H1 (cell line): ENCODE results near the gene KLF9. TPM values are rescaled to one million over a fixed set of nuclear protein-coding genes. Genes with fewer than 3 reads are reported as not detected.

Experiments used
- CTCF ChIA-PET: fragments of 300-600 bp; sonication (Branson Sonifier 250); formaldehyde crosslinking; loops from one replicate; lab custom pipeline; 2021; ENCODE audit not compliant: partially characterized antibody; lab: Charles Lee
- POLR2A ChIA-PET: fragments of 300-600 bp; sonication (Branson Sonifier 250); formaldehyde crosslinking; loops from one replicate; lab custom pipeline; 2021; ENCODE audit warnings: inconsistent platforms; ENCODE audit not compliant: partially characterized antibody; lab: Charles Lee
- DNase-seq, 2 experiments: peaks; one replicate each; pipeline versions ENCODE4 v3.0.0 to v3.0.0-alpha.2; 2010 to 2022; ENCODE audit warnings: low spot score in 2 of 2, low read depth in 1 of 2, mixed read lengths in 1 of 2
- FAIRE-seq: peaks from 2 replicates; lab custom pipeline; 2011; peaks lifted over from hg19 to GRCh38; lab: Jason Lieb, UNC
- H2AFZ ChIP-seq: 2 replicates; pipeline ENCODE4 v1.8.1; 2012; ENCODE audit warnings: low read length, inconsistent platforms
- H2AK5ac ChIP-seq: 2 replicates; pipeline ENCODE4 v1.6.1; 2013; ENCODE audit warnings: low read depth, low read length
- H2BK120ac ChIP-seq: replicated peaks from 2 replicates; pipeline ENCODE3; 2013; ENCODE audit warnings: low read depth, low read length, inconsistent platforms
- H2BK12ac ChIP-seq: 2 replicates; pipeline ENCODE4 v1.6.1; 2013; ENCODE audit warnings: low read depth, low read length
- H2BK15ac ChIP-seq: 2 replicates; pipeline ENCODE4 v1.6.1; 2013; ENCODE audit warnings: low read length
- H2BK20ac ChIP-seq: 2 replicates; pipeline ENCODE4 v1.6.1; 2013; ENCODE audit warnings: low read length
- H2BK5ac ChIP-seq: 2 replicates; pipeline ENCODE4 v1.6.1; 2013; ENCODE audit warnings: low read depth, low read length
- H3K14ac ChIP-seq: 2 replicates; pipeline ENCODE4 v1.6.1; 2013; ENCODE audit warnings: inconsistent platforms; ENCODE audit not compliant: insufficient read length
- H3K18ac ChIP-seq: 2 replicates; pipeline ENCODE4 v1.6.1; 2013; ENCODE audit warnings: low read length; ENCODE audit errors: extremely low read depth
- H3K23ac ChIP-seq: 2 replicates; pipeline ENCODE4 v1.6.1; 2013; ENCODE audit warnings: inconsistent platforms; ENCODE audit not compliant: insufficient read length
- H3K23me2 ChIP-seq: 2 replicates; pipeline ENCODE4 v1.6.1; 2013; ENCODE audit warnings: low read depth, low read length
- H3K27ac ChIP-seq: 2 replicates; pipeline ENCODE4 v1.6.1; 2011; ENCODE audit warnings: low read depth, low read length, inconsistent platforms
- H3K27me3 ChIP-seq, 4 experiments: replicated peaks in 1 of 4; 1 replicate in 1 of 4; 2 replicates in 3 of 4; pipeline versions ENCODE4 v1.6.1 to v1.8.1; 2011 to 2013; ENCODE audit warnings: low read length in 3 of 4, mild to moderate bottlenecking in 3 of 4, inconsistent platforms in 2 of 4, mixed read lengths in 2 of 4, moderate library complexity in 1 of 4; ENCODE audit not compliant: control insufficient read depth in 3 of 4, insufficient read depth in 3 of 4; ENCODE audit errors: extremely low read depth in 1 of 4
- H3K36me3 ChIP-seq, 4 experiments: 2 replicates each; pipeline versions ENCODE4 v1.6.1 to v1.8.1; 2011 to 2013; ENCODE audit warnings: mild to moderate bottlenecking in 4 of 4, low read length in 3 of 4, moderate library complexity in 2 of 4, control low read depth in 1 of 4, inconsistent platforms in 1 of 4; ENCODE audit not compliant: insufficient read depth in 4 of 4, control insufficient read depth in 2 of 4
- H3K4ac ChIP-seq: replicated peaks from 2 replicates; pipeline ENCODE3; 2013; ENCODE audit warnings: low read length, low read depth, mixed read lengths, inconsistent platforms; ENCODE audit not compliant: insufficient read length
- H3K4me1 ChIP-seq, 4 experiments: replicated peaks in 1 of 4; 1 replicate in 1 of 4; 2 replicates in 3 of 4; pipeline versions ENCODE4 v1.6.1 to v1.8.1; 2011 to 2013; ENCODE audit warnings: low read length in 3 of 4, inconsistent platforms in 2 of 4, mixed read lengths in 1 of 4; ENCODE audit not compliant: insufficient read depth in 4 of 4, control insufficient read depth in 3 of 4
- H3K4me2 ChIP-seq, 2 experiments: 2 replicates each; pipeline versions ENCODE4 v1.6.1 to v1.8.1; 2011 to 2013; ENCODE audit warnings: low read depth in 2 of 2, low read length in 2 of 2, control low read depth in 1 of 2, inconsistent platforms in 1 of 2, mild to moderate bottlenecking in 1 of 2; ENCODE audit not compliant: insufficient read depth in 1 of 2
- H3K4me3 ChIP-seq, 4 experiments: fragments of 200-600, 300-600 bp in 1 of 4; sonication (generic), shearing (Covaris generic), sonication (Bioruptor Twin) in 1 of 4; 2 replicates each; pipeline versions ENCODE4 v1.5.1 to v1.8.1; 2011 to 2016; ENCODE audit warnings: low read length in 4 of 4, low read depth in 3 of 4, control low read depth in 2 of 4, inconsistent platforms in 2 of 4, mild to moderate bottlenecking in 2 of 4, mixed read lengths in 1 of 4, moderate library complexity in 1 of 4; ENCODE audit not compliant: insufficient read depth in 2 of 4; ENCODE audit errors: extremely low read depth in 1 of 4
- H3K56ac ChIP-seq: replicated peaks from 2 replicates; pipeline ENCODE3; 2013; ENCODE audit warnings: low read depth, mild to moderate bottlenecking, mixed read lengths, low read length, inconsistent platforms; ENCODE audit not compliant: insufficient read length
- H3K79me1 ChIP-seq: 2 replicates; pipeline ENCODE4 v1.6.1; 2013; ENCODE audit warnings: low read depth, low read length, control low read depth
- H3K79me2 ChIP-seq, 2 experiments: 2 replicates each; pipeline versions ENCODE4 v1.6.1 to v1.8.1; 2012 to 2013; ENCODE audit warnings: low read length in 2 of 2, mild to moderate bottlenecking in 2 of 2, inconsistent platforms in 1 of 2; ENCODE audit not compliant: insufficient read depth in 2 of 2, control insufficient read depth in 1 of 2
- H3K9ac ChIP-seq, 4 experiments: replicated peaks in 1 of 4; 1 replicate in 1 of 4; 2 replicates in 3 of 4; pipeline versions ENCODE4 v1.6.1 to v1.8.1; 2011 to 2013; ENCODE audit warnings: low read depth in 3 of 4, low read length in 3 of 4, control low read depth in 2 of 4, mild to moderate bottlenecking in 2 of 4, moderate library complexity in 2 of 4, inconsistent platforms in 1 of 4; ENCODE audit errors: extremely low read depth in 1 of 4
- H3K9me3 ChIP-seq, 2 experiments: 2 replicates each; pipeline versions ENCODE4 v1.6.1 to v1.8.1; 2012 to 2013; ENCODE audit warnings: mild to moderate bottlenecking in 2 of 2, moderate library complexity in 2 of 2, control low read depth in 1 of 2, inconsistent platforms in 1 of 2, low read depth in 1 of 2, low read length in 1 of 2, mixed read lengths in 1 of 2; ENCODE audit not compliant: insufficient read depth in 2 of 2
- H4K20me1 ChIP-seq, 2 experiments: replicated peaks in 1 of 2; 2 replicates each; pipeline versions ENCODE3 to v1.8.1; 2011 to 2013; ENCODE audit warnings: inconsistent platforms in 2 of 2, low read length in 2 of 2, mild to moderate bottlenecking in 1 of 2; ENCODE audit not compliant: insufficient read depth in 2 of 2, control insufficient read depth in 1 of 2
- H4K5ac ChIP-seq: 2 replicates; pipeline ENCODE4 v1.6.1; 2013; ENCODE audit warnings: low read length, low read depth, mixed read lengths, inconsistent platforms; ENCODE audit not compliant: insufficient read length
- H4K8ac ChIP-seq: 2 replicates; pipeline ENCODE4 v1.8.0; 2013; ENCODE audit warnings: mild to moderate bottlenecking, moderate library complexity, low read length, inconsistent platforms; ENCODE audit not compliant: insufficient read depth; ENCODE audit errors: extremely low read depth
- H4K91ac ChIP-seq: replicated peaks from 2 replicates; pipeline ENCODE3; 2013; ENCODE audit warnings: low read length, mixed read lengths, inconsistent platforms; ENCODE audit not compliant: insufficient read length
- EGR1 ChIP-seq: IDR thresholded peaks from 2 replicates; pipeline ENCODE4 v1.6.1; 2011; ENCODE audit warnings: low read depth, low read length, borderline replicate concordance
- FOSL1 ChIP-seq: IDR thresholded peaks from 2 replicates; pipeline ENCODE4 v1.6.1; 2011; ENCODE audit warnings: mild to moderate bottlenecking, low read depth, low read length, moderate library complexity; ENCODE audit not compliant: insufficient read depth
- GABPA ChIP-seq: IDR thresholded peaks from 2 replicates; pipeline ENCODE4 v1.6.1; 2011; ENCODE audit warnings: mild to moderate bottlenecking, low read length, moderate library complexity, borderline replicate concordance; ENCODE audit not compliant: insufficient read depth
- POLR2AphosphoS5 ChIP-seq: IDR thresholded peaks from 2 replicates; pipeline ENCODE4 v1.6.1; 2011; ENCODE audit warnings: low read depth, low read length
- SIX5 ChIP-seq: IDR thresholded peaks from 2 replicates; pipeline ENCODE4 v1.6.1; 2011; ENCODE audit warnings: mild to moderate bottlenecking, low read depth, low read length
- SP4 ChIP-seq: IDR thresholded peaks from 2 replicates; pipeline ENCODE4 v1.6.1; 2012; ENCODE audit warnings: low read length, inconsistent platforms
- WGBS, 2 experiments: shearing (Covaris generic) in 1 of 2; methylation state at CpG; one replicate each; pipeline versions ENCODE4 v1.1.6 to v1.1.7; 2013 to 2015; ENCODE audit warnings: low lambda C conversion rate in 2 of 2, mixed read lengths in 2 of 2, inconsistent platforms in 1 of 2, low coverage in 1 of 2, missing lambda C conversion rate in 1 of 2; ENCODE audit not compliant: insufficient replicate concordance in 2 of 2, insufficient coverage in 1 of 2, insufficient read length in 1 of 2; ENCODE audit errors: extremely low coverage in 1 of 2, missing lambda C conversion rate in 1 of 2; 5-methylcytosine and 5-hydroxymethylcytosine counted together
- polyA plus RNA-seq, 7 experiments: library from polyadenylated mRNA; depleted of rRNA in 3 of 7; stranded (reverse) in 5 of 7; unstranded in 2 of 7; fragments of >200 nt in 5 of 7; fragments of 200-250 nt in 2 of 7; gene quantifications; 1 replicate in 5 of 7; 2 replicates in 1 of 7; 4 replicates in 1 of 7; pipeline versions ENCODE4 v1.2.1 to v1.2.3, GENCODE V29; 2011 to 2013; ENCODE audit warnings: missing spikeins in 2 of 7, mixed read lengths in 2 of 7
- total RNA-seq: library from RNA; stranded (reverse); fragmentation: NEBNext Ultra II Directional; extraction: Animal tissue kit (Norgen Biotek cat#: 25700); gene quantifications from 2 replicates; pipeline ENCODE4 v1.2.1, GENCODE V29; 2021
- TF ChIP-seq, protein P1 (sequence below), 3 experiments: IDR thresholded peaks; 1 replicate in 2 of 3; 2 replicates in 1 of 3; pipeline versions ENCODE4 v1.5.1 to v1.6.1; 2011; ENCODE audit warnings: low read length in 3 of 3, mild to moderate bottlenecking in 3 of 3, inconsistent platforms in 2 of 3, low read depth in 1 of 3, moderate library complexity in 1 of 3; ENCODE audit not compliant: insufficient read depth in 1 of 3; ENCODE audit errors: control extremely low read depth in 1 of 3

KLF9 gene
- total and polyA plus RNA-seq, 2 of the 8 experiments (the other 6 are each of a cell fraction or from before 2014, with no cell fraction given) = 0.47 to 0.82 TPM

DNA sequence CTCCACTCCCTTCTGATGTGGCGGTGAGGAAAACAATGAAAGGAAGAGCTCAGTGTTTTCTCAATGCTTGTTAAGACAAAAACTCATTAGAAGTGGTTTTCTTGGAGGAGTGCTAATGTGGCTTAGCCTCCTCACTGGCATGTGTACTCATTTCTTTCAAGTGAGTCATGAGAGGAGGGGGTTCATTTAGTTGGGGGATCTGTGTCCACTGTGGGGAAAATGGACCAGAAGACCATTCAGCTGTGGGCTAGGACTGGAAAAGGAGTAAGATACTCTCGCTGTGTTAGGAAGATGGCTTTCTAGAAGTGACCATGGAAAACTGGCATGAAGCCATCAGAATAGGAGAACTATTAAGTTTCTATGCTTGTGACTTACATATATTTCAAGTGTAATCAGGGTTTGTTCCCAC is 23.5 kb downstream of the KLF9 start:
- H2AFZ ChIP-seq = no peak overlapping the region

More for the DNA sequence above, 23.5 kb downstream of the KLF9 start:
- H3K4ac ChIP-seq = no peak overlapping the region
- DNase-seq = no peak
- H3K79me1 ChIP-seq = no peaks in the 10 kb centered on the region
- no peak overlapping the region for H2BK120ac ChIP-seq
- no peak overlapping the region for H4K91ac ChIP-seq
- no peak overlapping the region for H3K4me2 ChIP-seq
- no peak overlapping the region for H3K23ac ChIP-seq
- H2BK5ac ChIP-seq = no peak overlapping the region
- H3K56ac ChIP-seq = no peak overlapping the region
- no peak overlapping the region for H3K27ac ChIP-seq
- H3K14ac ChIP-seq = no peak overlapping the region
- no peak overlapping the region for H2BK12ac ChIP-seq
- peaks cover 0 to 5% (median 0%) of the 10 kb centered on the region in 4 experiments; a peak in 2 of 7 replicates for H3K4me1 ChIP-seq
- H3K23me2 ChIP-seq = no peaks in the 10 kb centered on the region
- peak overlapping the region; percentile 29; the same call in 1 of the 2 replicates for H2BK15ac ChIP-seq
- H3K79me2 ChIP-seq = no peaks in the 10 kb centered on the region
- H3K18ac ChIP-seq = no peak overlapping the region
- H3K9ac ChIP-seq = no peak overlapping the region
- no peaks in the 10 kb centered on the region for H3K9me3 ChIP-seq
- no peaks in the 10 kb centered on the region for H3K27me3 ChIP-seq
- POLR2A ChIA-PET = interaction anchor here (1.0 kb wide), 1 partner anchor 18 kb away, joined by 4 read pairs; no protein-coding TSS in a partner anchor
- H4K8ac ChIP-seq = no peak overlapping the region
- CTCF ChIA-PET = interaction anchor here (0.7 to 3.4 kb wide), 11 partner anchors 10 to 212 kb away, joined by 3 to 18 read pairs (median 4); no protein-coding TSS in a partner anchor
- TF ChIP-seq, protein P1, sequence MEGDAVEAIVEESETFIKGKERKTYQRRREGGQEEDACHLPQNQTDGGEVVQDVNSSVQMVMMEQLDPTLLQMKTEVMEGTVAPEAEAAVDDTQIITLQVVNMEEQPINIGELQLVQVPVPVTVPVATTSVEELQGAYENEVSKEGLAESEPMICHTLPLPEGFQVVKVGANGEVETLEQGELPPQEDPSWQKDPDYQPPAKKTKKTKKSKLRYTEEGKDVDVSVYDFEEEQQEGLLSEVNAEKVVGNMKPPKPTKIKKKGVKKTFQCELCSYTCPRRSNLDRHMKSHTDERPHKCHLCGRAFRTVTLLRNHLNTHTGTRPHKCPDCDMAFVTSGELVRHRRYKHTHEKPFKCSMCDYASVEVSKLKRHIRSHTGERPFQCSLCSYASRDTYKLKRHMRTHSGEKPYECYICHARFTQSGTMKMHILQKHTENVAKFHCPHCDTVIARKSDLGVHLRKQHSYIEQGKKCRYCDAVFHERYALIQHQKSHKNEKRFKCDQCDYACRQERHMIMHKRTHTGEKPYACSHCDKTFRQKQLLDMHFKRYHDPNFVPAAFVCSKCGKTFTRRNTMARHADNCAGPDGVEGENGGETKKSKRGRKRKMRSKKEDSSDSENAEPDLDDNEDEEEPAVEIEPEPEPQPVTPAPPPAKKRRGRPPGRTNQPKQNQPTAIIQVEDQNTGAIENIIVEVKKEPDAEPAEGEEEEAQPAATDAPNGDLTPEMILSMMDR (IDR thresholded peaks at IDR 0.05; ENCODE audit: control extremely low read depth in 1 of 3, insufficient read depth in 1 of 3, low read depth in 1 of 3, low read length in 3 of 3) = no peak
- no peak for TF ChIP-seq SP4
- no peak for TF ChIP-seq FOSL1
- no peak for TF ChIP-seq EGR1
- TF ChIP-seq POLR2AphosphoS5 = no peak
- TF ChIP-seq GABPA = no peak
- TF ChIP-seq SIX5 = no peak
- H2AK5ac ChIP-seq = no peak overlapping the region
- no peaks in the 10 kb centered on the region for H4K20me1 ChIP-seq
- H4K5ac ChIP-seq = no peak overlapping the region
- no peak overlapping the region for H3K4me3 ChIP-seq
- no peaks in the 10 kb centered on the region for H3K36me3 ChIP-seq
- H2BK20ac ChIP-seq = no peak overlapping the region
- FAIRE-seq = no peak
- 82% methylated on average over 2 of the region's 2 CpGs; no CpG with 5 or more reads in 1 of the 2 experiments for WGBS, 2 experiments
